Central memory CD8-positive, alpha-beta T cell (primary cell): ENCODE measurements around the gene MYB.

Source experiments
- ATAC-seq: fragments of 150-1000 bp; cut with Tn5 transposase; replicated peaks from 2 replicates; pipeline ENCODE4 v1.10.0; 2022; ENCODE audit warnings: mild to moderate bottlenecking, moderate FRiP score, moderate number of reproducible peaks; ENCODE audit not compliant: poor library complexity, severe bottlenecking; ENCODE audit errors: extremely low read depth
- DNase-seq, 2 donors: peaks; one replicate each; pipeline ENCODE4 v3.0.0; 2021; ENCODE audit warnings: low spot score in 2 of 2
- H3K27ac Mint-ChIP-seq: one replicate; pipeline ENCODE4 v1.8.0; 2022; ENCODE audit warnings: low read depth, mild to moderate bottlenecking, moderate library complexity, mixed read lengths
- H3K27me3 Mint-ChIP-seq: one replicate; pipeline ENCODE4 v1.8.0; 2022; ENCODE audit warnings: mixed read lengths
- H3K36me3 Mint-ChIP-seq: one replicate; pipeline ENCODE4 v1.8.0; 2022; ENCODE audit warnings: mild to moderate bottlenecking, moderate library complexity, mixed read lengths; ENCODE audit not compliant: insufficient read depth
- H3K4me1 Mint-ChIP-seq: one replicate; pipeline ENCODE4 v1.8.0; 2022; ENCODE audit warnings: mixed read lengths
- H3K4me3 Mint-ChIP-seq: one replicate; pipeline ENCODE4 v1.8.0; 2022; ENCODE audit warnings: mild to moderate bottlenecking, moderate library complexity, mixed read lengths
- H3K9me3 Mint-ChIP-seq: one replicate; pipeline ENCODE4 v1.8.0; 2022; ENCODE audit warnings: mixed read lengths

Gene MYB

DNA sequence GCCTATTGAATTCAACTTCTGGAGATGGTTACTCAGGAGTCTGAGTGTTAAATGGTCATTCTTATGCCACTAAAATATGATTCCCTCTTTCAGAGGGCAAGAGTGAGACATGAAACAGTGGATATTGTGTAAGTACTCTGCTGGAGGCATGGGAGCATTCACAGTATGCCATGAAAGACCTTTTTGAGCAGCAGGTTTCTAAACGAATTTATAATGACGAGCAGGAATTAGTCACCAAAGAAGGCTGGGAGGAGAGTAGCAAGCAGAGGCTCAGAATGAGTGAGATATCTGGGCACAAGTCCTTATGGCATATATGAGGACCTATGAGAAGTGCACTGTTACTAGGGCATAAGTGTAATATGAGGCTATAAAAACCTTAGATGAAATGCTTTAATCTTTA is 10.9 kb upstream of the MYB start:
- Mint-ChIP-seq H3K9me3 (no peaks in the 10 kb centered on the region), H3K4me3 (no peak overlapping the region), H3K36me3 (peaks cover 2% of the 10 kb centered on the region), H3K4me1 (no peaks in the 10 kb centered on the region), H3K27me3 (no peaks in the 10 kb centered on the region), H3K27ac (no peak overlapping the region)
- no peak for ATAC-seq
- no peak for DNase-seq

DNA sequence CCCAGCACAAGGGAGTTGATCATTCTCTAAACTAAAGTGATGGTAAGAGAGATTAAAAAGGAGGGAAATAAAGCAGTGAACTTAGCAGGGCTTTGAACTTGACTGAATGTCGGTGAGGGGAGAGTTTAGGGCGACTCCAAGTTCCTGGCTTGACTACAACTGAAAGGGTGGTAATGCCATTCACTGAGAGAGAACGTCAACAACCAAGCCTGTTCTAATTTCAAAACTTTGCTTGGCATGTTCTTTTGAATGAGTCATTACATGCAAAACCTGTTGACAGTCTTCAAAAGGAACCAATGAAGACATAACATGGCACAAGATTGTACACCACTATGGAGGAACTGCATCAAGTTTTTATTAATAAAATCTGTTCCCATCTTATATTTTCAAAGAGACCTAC is 10.3 kb upstream of the MYB start:
- Mint-ChIP-seq H3K27me3 (no peaks in the 10 kb centered on the region), H3K27ac (no peak overlapping the region), H3K4me3 (no peak overlapping the region), H3K9me3 (no peaks in the 10 kb centered on the region), H3K4me1 (no peaks in the 10 kb centered on the region), H3K36me3 (peaks cover 2% of the 10 kb centered on the region)
- DNase-seq (no peak), ATAC-seq (no peak)

DNA sequence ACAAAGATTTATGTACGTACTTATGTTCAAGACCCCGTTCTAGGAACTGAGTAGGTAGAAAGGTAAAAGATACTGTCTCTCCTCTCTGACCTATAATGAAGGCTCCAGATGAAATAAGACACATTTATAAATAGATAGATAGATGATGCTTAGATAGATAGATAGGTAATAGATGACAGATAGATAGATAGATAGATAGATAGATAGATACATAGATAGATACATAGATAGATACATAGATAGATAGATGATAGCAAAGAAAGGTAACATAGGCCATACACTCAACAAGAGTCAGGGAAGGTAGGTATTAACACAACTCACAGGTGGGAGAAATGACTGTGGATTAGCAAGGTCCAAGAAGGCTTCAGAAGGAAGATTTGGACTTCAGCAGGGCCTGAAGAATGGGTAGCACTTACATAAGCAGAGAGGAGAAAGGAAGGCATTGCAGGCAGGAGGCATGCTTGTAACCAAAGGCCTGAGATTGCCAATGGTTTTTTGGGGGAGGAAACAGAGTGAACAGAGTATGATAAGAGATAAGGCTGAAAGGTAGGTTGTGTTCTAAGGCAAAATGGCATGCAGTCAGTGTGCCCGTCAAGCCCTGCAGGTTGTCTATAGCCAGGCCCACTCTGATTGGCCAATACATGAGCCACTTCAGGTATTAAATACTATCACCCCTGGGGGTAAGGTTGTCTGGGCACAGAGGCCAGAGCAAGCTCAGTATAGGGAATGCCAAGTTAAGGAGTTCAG is 7.7 kb upstream of the MYB start:
- H3K4me1 Mint-ChIP-seq, result no peaks in the 10 kb centered on the region
- H3K9me3 Mint-ChIP-seq, result no peaks in the 10 kb centered on the region
- H3K27ac Mint-ChIP-seq, result no peak overlapping the region
- H3K27me3 Mint-ChIP-seq, result no peaks in the 10 kb centered on the region
- no peak for DNase-seq
- no peak overlapping the region for H3K4me3 Mint-ChIP-seq
- H3K36me3 Mint-ChIP-seq, result peaks cover 4% of the 10 kb centered on the region
- ATAC-seq, result no peak

DNA sequence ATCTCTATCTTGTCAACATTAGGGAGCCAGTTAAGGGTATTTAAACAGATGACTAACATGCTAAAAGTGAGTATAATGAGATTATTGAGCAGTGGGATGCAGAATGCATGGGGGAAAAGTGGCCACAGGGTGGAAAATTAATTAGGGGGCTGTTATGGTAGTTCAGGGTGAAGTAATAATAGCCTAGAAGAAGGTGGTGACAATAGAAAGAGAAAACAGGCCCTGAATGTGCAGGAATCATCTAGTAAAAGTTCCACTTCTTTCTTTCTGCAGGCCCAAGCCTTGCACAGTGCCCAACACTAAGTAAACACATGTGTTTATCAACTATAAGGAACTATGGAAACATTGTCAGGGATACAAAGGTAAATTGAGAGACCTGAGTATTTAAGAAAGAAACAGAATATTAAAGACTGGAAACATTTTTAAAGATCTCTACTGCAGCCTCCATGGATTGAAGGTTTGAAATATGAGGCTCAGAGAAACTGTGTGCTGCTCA is 7.1 kb upstream of the MYB start:
- H3K4me1 Mint-ChIP-seq, result no peaks in the 10 kb centered on the region
- ATAC-seq (no peak), DNase-seq (no peak)
- H3K36me3 Mint-ChIP-seq, result peaks cover 4% of the 10 kb centered on the region
- H3K27me3 Mint-ChIP-seq, result no peaks in the 10 kb centered on the region
- no peak overlapping the region for H3K27ac Mint-ChIP-seq
- no peaks in the 10 kb centered on the region for H3K9me3 Mint-ChIP-seq
- no peak overlapping the region for H3K4me3 Mint-ChIP-seq

DNA sequence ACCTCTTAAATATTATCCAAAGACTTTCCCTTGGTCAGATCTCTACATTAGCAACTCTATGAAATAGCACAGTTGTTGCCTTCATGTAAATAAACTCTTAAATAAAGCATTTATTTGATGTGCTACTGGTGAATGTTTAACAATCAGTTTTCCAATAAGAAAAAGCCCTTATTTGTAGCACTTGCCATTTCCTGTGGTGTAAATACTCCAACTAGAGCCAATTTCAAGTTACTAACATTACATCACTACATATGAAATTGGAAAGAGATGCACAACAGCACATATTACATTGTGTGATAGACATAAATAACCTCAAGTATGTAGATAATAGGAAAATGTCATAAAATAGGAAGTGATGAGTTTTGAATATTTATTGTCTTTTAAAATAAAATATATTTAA is 5.0 kb upstream of the MYB start:
- ATAC-seq (no peak), DNase-seq (no peak)
- Mint-ChIP-seq H3K36me3 (peaks cover 6% of the 10 kb centered on the region), H3K4me1 (peaks cover 8% of the 10 kb centered on the region), H3K4me3 (no peak overlapping the region), H3K27ac (no peak overlapping the region), H3K9me3 (no peaks in the 10 kb centered on the region), H3K27me3 (no peaks in the 10 kb centered on the region)

DNA sequence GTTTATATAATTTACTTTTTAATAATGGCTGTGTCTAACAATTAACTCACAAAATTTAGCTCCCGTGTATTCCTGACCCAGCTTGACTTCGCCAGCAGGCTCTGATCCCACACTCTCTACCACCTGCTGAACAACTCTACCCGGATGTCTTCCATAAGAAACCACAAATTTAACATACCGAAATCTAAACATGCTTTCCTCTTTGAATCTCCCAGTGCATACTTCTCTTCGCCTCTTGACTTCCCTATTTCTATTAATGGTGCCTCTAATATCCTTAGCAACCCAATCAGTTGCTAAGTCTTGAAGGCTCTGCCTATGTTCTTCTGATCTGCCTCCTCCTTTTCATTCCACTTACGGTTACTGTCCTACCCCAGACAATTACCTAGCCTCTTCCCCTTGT is 4.6 kb upstream of the MYB start:
- Mint-ChIP-seq H3K27me3 (no peaks in the 10 kb centered on the region), H3K36me3 (peaks cover 6% of the 10 kb centered on the region), H3K4me1 (peaks cover 8% of the 10 kb centered on the region), H3K4me3 (no peak overlapping the region), H3K27ac (no peak overlapping the region), H3K9me3 (no peaks in the 10 kb centered on the region)
- ATAC-seq (no peak), DNase-seq (no peak)

DNA sequence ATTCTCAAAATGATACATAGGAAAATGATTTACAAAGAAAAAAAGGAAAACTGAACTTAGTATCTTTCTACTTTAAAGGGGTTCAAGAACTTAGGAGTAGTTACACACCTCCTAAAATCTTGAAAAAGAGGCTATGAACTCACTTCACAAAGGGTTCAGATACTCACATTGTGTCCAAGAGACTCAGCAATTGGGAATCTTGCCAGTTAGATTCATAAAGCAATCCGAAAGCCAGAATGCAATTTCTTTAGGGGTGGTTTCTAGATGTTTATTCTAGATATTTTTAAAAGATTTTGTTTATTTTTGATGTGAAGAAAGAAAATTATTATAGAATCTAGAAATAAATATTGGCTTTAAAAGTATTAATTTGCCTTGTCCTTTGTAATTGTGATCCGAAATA is 1.7 kb upstream of the MYB start:
- ATAC-seq, result no peak
- H3K9me3 Mint-ChIP-seq, result no peaks in the 10 kb centered on the region
- DNase-seq, result no peak
- H3K27ac Mint-ChIP-seq, result no peak overlapping the region
- H3K36me3 Mint-ChIP-seq, result peaks cover 7% of the 10 kb centered on the region
- H3K27me3 Mint-ChIP-seq, result no peaks in the 10 kb centered on the region
- no peak overlapping the region for H3K4me3 Mint-ChIP-seq
- peaks cover 25% of the 10 kb centered on the region for H3K4me1 Mint-ChIP-seq

DNA sequence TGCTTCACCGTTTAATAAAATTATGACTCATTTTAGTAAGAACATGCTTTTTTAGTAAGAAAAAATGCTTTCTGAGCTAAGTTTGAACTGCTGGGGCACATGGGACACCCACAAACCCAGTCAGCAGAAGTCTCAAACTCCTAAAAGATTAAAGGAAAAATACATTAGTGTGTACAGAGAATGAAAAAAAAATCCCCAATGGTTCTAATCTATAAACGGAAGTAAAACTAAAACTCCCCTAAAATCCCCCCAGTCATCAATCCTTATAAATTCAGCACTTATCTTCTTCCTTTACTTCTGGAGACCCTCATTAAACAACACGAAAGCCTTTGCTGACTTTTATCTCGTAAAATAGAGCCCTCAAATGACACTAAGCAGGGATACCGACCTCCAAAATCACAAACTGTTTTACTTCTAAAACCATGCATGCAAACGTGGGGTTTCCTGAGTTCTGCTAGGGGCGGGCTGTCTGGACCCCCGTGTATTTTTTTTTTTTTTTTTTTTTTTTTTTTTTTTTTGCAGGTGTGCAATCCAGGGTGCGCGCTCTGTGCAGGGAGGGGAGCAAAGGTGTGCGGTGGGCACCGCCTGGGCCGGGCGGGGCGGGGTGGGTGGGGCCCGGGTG is 1.1 kb upstream of the MYB start:
- no peak for DNase-seq
- ATAC-seq, result no peak
- Mint-ChIP-seq H3K4me3 (peak overlapping the region; percentile 90), H3K9me3 (no peaks in the 10 kb centered on the region), H3K27me3 (no peaks in the 10 kb centered on the region), H3K36me3 (peaks cover 7% of the 10 kb centered on the region), H3K4me1 (peaks cover 25% of the 10 kb centered on the region), H3K27ac (peak overlapping the region; percentile 12)

DNA sequence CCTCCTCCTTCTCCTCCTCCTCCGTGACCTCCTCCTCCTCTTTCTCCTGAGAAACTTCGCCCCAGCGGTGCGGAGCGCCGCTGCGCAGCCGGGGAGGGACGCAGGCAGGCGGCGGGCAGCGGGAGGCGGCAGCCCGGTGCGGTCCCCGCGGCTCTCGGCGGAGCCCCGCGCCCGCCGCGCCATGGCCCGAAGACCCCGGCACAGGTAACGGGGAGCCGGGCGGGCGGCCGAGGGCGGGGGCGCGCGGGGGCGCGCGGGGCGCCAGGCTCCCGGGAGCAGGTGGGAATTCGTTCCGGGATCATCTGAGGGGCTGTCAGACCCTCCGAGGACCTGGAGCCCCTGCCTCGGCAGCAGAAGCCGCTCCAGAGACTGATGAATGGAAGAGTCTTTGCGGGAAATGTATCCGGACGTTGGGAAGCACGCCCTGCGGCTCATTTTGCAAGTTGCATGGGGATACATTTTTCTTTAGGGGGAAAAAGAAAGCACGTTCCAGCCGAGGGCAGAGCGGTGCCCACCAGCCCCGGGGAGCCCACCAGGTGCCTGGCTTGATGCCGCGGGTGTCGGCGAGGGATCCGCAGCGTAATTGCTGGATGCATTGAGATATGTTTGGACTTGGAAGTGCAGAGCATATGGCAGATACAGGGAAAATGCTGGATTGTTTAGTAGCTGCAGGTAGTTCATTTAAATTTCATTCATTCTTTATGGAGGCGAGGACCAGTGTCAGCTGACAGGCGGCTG is 394 bp downstream of the MYB start:
- Mint-ChIP-seq H3K36me3 (peaks cover 9% of the 10 kb centered on the region), H3K4me3 (peak overlapping the region; percentile 90), H3K9me3 (no peaks in the 10 kb centered on the region), H3K27me3 (no peaks in the 10 kb centered on the region), H3K27ac (peak overlapping the region; percentile 42), H3K4me1 (peaks cover 25% of the 10 kb centered on the region)
- no peak for ATAC-seq
- DNase-seq, result no peak

DNA sequence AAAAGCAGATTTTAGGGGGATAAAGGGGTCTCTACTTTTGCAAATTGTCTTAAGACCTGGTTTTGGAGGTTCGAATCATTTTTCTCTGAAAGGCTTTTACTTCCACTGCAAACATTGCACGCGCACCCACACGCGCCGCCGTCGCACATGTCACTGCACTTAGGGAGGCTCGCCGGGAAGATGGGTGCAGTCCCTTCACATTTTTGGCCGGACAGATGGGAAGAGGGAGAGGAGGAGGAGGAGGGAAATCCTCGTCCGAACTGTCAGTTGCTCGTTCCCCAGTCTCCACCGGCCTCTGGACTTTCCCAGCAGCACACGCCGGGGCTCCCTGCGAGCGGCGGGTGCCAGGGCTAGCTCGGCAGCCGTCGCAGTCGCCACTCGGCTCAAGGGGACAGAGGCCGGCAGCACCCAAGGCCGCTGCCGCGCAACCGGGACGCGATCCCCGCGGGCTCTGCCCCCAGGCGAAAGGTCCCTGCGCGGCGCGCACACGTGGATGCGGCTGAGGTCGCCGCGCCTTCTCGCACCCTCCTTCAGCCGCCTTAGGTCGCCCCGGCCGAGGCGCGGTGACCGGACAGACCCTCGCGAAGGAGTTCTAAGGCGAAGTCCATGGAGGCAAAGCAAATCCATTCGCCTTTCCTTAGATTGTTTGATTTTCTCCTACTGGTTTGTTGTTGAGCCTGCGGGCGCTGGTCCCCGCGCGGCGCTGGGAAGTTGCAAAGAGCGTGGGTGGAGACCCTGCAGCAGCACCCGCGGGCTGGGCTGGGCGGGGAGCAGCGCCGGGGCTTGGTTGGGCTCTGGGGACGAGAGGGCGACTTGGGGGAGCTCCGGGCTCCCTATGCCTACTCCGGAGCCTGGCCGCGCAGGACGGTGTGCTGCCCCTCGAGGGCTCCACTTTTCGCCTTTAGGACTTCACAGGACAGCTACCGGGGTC is 1.2 kb downstream of the MYB start:
- DNase-seq (no peak), ATAC-seq (no peak)
- no peaks in the 10 kb centered on the region for H3K9me3 Mint-ChIP-seq
- H3K4me3 Mint-ChIP-seq, result peak overlapping the region; percentile 90
- H3K36me3 Mint-ChIP-seq, result peaks cover 7% of the 10 kb centered on the region
- H3K4me1 Mint-ChIP-seq, result peaks cover 25% of the 10 kb centered on the region
- H3K27ac Mint-ChIP-seq, result peak overlapping the region; percentile 42
- no peaks in the 10 kb centered on the region for H3K27me3 Mint-ChIP-seq

DNA sequence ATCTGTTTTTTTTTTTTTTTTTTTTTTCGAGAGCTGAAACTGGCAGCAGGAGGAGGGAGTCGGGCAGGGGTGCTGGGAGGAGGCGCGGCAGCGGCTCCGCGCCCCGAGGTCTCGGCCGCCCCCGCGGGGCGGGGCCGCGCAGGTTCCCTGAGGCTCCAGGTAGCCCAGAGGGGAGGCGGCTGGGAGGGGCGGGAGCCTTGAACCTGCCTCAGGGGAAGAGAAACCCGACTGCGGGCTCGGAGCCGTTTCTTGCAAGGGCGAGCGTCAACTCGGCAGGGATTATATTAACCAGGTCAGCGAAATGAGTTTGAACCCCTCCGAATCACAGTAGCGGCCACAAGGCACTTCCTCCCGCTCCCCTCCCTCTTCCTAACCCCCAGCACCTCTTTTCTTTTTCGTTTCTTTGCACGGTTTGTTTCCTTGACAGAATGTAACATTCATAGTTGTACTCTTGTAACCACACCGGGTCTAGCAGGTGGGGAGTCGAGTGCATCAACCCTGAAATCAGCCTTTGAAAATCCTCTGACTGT is 2.0 kb downstream of the MYB start:
- Mint-ChIP-seq H3K9me3 (no peaks in the 10 kb centered on the region), H3K4me3 (peak overlapping the region; percentile 90), H3K36me3 (peaks cover 7% of the 10 kb centered on the region), H3K27me3 (no peaks in the 10 kb centered on the region), H3K27ac (no peak overlapping the region), H3K4me1 (peaks cover 25% of the 10 kb centered on the region)
- peak; percentile 30 for ATAC-seq
- DNase-seq, result peak in 1 of 2 donors; percentile 14
